SK-N-SH (cell line): ENCODE data around the gene ANKRD50. TPM values are rescaled to one million over a fixed set of nuclear protein-coding genes. Genes with fewer than 3 reads are reported as not detected.

Source experiments
- CTCF ChIA-PET: fragments of 300-600, 350-600 bp; formaldehyde crosslinking; extraction: SDS; loops from one replicate; lab custom pipeline; 2021; lab: Yijun Ruan, JAX
- POLR2A ChIA-PET: fragments of 350-600 bp; sonication (Branson Sonifier 250); formaldehyde crosslinking; extraction: SDS; loops from one replicate; lab custom pipeline; 2020; ENCODE audit warnings: antibody characterized with exemption, inconsistent platforms; lab: Yijun Ruan, JAX
- DNase-seq: peaks from one replicate; pipeline ENCODE4 v3.0.0; 2012
- H2AFZ ChIP-seq: fragments of 200-600 bp; sonication (generic); 2 replicates; pipeline ENCODE4 v1.8.1; 2016; ENCODE audit warnings: antibody characterized with exemption, mild to moderate bottlenecking, low read depth
- H3F3A ChIP-seq: fragments of 200-600 bp; sonication (generic); replicated peaks from 2 replicates; pipeline ENCODE3; 2016; ENCODE audit warnings: antibody characterized with exemption, mild to moderate bottlenecking; ENCODE audit not compliant: insufficient read depth
- H3K27ac ChIP-seq, 2 experiments: fragments of 200-500 bp in 1 of 2; fragments of 200-600 bp in 1 of 2; sonication (Bioruptor generic) in 1 of 2; sonication (generic), shearing (Covaris generic) in 1 of 2; 2 replicates each; pipeline versions ENCODE4 v1.5.1 to v1.6.1; 2014 to 2016; ENCODE audit warnings: low read depth in 2 of 2, inconsistent platforms in 1 of 2, low read length in 1 of 2, mild to moderate bottlenecking in 1 of 2, mixed read lengths in 1 of 2
- H3K27me3 ChIP-seq: fragments of 200-600 bp; sonication (generic), shearing (Covaris generic); 2 replicates; pipeline ENCODE4 v1.6.1; 2016; ENCODE audit warnings: mixed run types; ENCODE audit not compliant: insufficient read depth
- H3K36me3 ChIP-seq, 2 experiments: fragments of 200-500 bp in 1 of 2; fragments of 200-600 bp in 1 of 2; sonication (Bioruptor generic) in 1 of 2; sonication (generic) in 1 of 2; replicated peaks in 1 of 2; 2 replicates each; pipeline versions ENCODE3 to v1.5.1; 2014 to 2016; ENCODE audit warnings: low read length in 1 of 2, mild to moderate bottlenecking in 1 of 2; ENCODE audit not compliant: insufficient read depth in 2 of 2, control insufficient read depth in 1 of 2
- H3K4me1 ChIP-seq, 2 experiments: fragments of 200-500 bp in 1 of 2; fragments of 200-600 bp in 1 of 2; sonication (Bioruptor generic) in 1 of 2; sonication (generic), shearing (Covaris generic) in 1 of 2; 2 replicates each; pipeline versions ENCODE4 v1.5.1 to v1.6.1; 2014 to 2016; ENCODE audit warnings: low read depth in 1 of 2, low read length in 1 of 2, mixed run types in 1 of 2; ENCODE audit not compliant: insufficient read depth in 2 of 2, control insufficient read depth in 1 of 2
- H3K4me2 ChIP-seq: fragments of 200-600 bp; sonication (generic), shearing (Covaris generic); 2 replicates; pipeline ENCODE4 v1.6.1; 2017; ENCODE audit warnings: mixed run types
- H3K4me3 ChIP-seq, 2 experiments: fragments of 200-500 bp in 1 of 2; fragments of 200-600 bp in 1 of 2; sonication (Bioruptor generic) in 1 of 2; sonication (generic), shearing (Covaris generic) in 1 of 2; 2 replicates each; pipeline versions ENCODE4 v1.5.1 to v1.8.1; 2014 to 2016; ENCODE audit warnings: low read depth in 2 of 2, inconsistent platforms in 1 of 2, low read length in 1 of 2, mild to moderate bottlenecking in 1 of 2, mixed read lengths in 1 of 2, moderate library complexity in 1 of 2
- H3K79me2 ChIP-seq: fragments of 200-600 bp; sonication (generic); 2 replicates; pipeline ENCODE4 v1.8.1; 2017; ENCODE audit warnings: mild to moderate bottlenecking; ENCODE audit not compliant: insufficient read depth
- H3K9ac ChIP-seq: fragments of 200-600 bp; sonication (generic); 2 replicates; pipeline ENCODE4 v1.6.1; 2017; ENCODE audit warnings: mixed run types
- H3K9me2 ChIP-seq: fragments of 200-600 bp; sonication (generic); 2 replicates; pipeline ENCODE4 v1.6.1; 2017; ENCODE audit warnings: mixed run types
- H3K9me3 ChIP-seq: fragments of 200-600 bp; sonication (generic); 2 replicates; pipeline ENCODE4 v1.6.1; 2017; ENCODE audit warnings: mixed run types, mild to moderate bottlenecking, moderate library complexity
- H4K20me1 ChIP-seq: fragments of 200-600 bp; sonication (generic); 2 replicates; pipeline ENCODE4 v1.6.1; 2017; ENCODE audit warnings: mild to moderate bottlenecking, mixed run types; ENCODE audit not compliant: insufficient read depth
- EZH2phosphoT487 ChIP-seq: fragments of 200-600 bp; sonication (generic); IDR thresholded peaks from 2 replicates; pipeline ENCODE4 v1.6.1; 2017; ENCODE audit warnings: low read depth, mixed run types, mild to moderate bottlenecking, antibody characterized with exemption, moderate library complexity, borderline replicate concordance
- GATA2 ChIP-seq: sonication (generic); formaldehyde crosslinking; IDR thresholded peaks from 2 replicates; pipeline ENCODE4 v1.5.0; 2020; ENCODE audit warnings: mild to moderate bottlenecking, missing genetic modification reagents
- IRF3 ChIP-seq: fragments of 150-350 bp; IDR thresholded peaks from 2 replicates; pipeline ENCODE4 v1.6.1; 2016; ENCODE audit warnings: mild to moderate bottlenecking, low read depth, low read length
- JUND ChIP-seq: IDR thresholded peaks from 2 replicates; pipeline ENCODE4 v1.4.0; 2012
- MAX ChIP-seq: IDR thresholded peaks from 2 replicates; pipeline ENCODE4 v1.4.0; 2012; ENCODE audit warnings: low read depth
- MXI1 ChIP-seq: IDR thresholded peaks from 2 replicates; pipeline ENCODE4 v1.6.1; 2012; ENCODE audit warnings: mild to moderate bottlenecking, low read depth, low read length, improper control_type of control experiment
- NFIC ChIP-seq: IDR thresholded peaks from 2 replicates; pipeline ENCODE4 v1.4.0; 2012; ENCODE audit warnings: borderline replicate concordance
- PBX3 ChIP-seq: IDR thresholded peaks from 2 replicates; pipeline ENCODE4; 2012
- RAD21 ChIP-seq: IDR thresholded peaks from 2 replicates; pipeline ENCODE4 v1.6.1; 2012; ENCODE audit warnings: mild to moderate bottlenecking, low read length
- RCOR1 ChIP-seq: fragments of 150-350 bp; IDR thresholded peaks from 2 replicates; pipeline ENCODE4 v1.6.1; 2017; ENCODE audit warnings: antibody characterized with exemption, low read length
- TAF1 ChIP-seq: IDR thresholded peaks from 2 replicates; pipeline ENCODE4 v1.6.1; 2012; ENCODE audit warnings: low read depth, mild to moderate bottlenecking, low read length, moderate library complexity, borderline replicate concordance
- USF1 ChIP-seq: IDR thresholded peaks from 2 replicates; pipeline ENCODE4 v1.4.0; 2012; ENCODE audit warnings: low read depth, borderline replicate concordance
- USF2 ChIP-seq: fragments of 150-350 bp; IDR thresholded peaks from 2 replicates; pipeline ENCODE4 v1.6.1; 2017; ENCODE audit warnings: antibody characterized with exemption, low read length, low read depth, borderline replicate concordance
- YY1 ChIP-seq: IDR thresholded peaks from 2 replicates; pipeline ENCODE4 v1.4.0; 2012; ENCODE audit warnings: low read depth, mild to moderate bottlenecking
- ZBTB33 ChIP-seq: IDR thresholded peaks from 2 replicates; pipeline ENCODE4 v1.4.0; 2012; ENCODE audit warnings: low read depth, borderline replicate concordance
- WGBS: methylation state at CpG from one replicate; pipeline ENCODE4 v1.1.6; 2017; ENCODE audit warnings: low lambda C conversion rate; 5-methylcytosine and 5-hydroxymethylcytosine counted together
- polyA plus RNA-seq, 3 experiments: library from polyadenylated mRNA; depleted of rRNA; stranded (reverse); fragments of >200 nt; gene quantifications; 2 replicates each; pipeline ENCODE4 v1.2.3, GENCODE V29; 2012

ANKRD50 gene
- polyA plus RNA-seq, 1 of the 3 experiments (the other 2 are of a cell fraction) = 13.5 TPM

- H3K27me3 ChIP-seq = no peaks in the 10 kb centered on the region
- H3K4me1 ChIP-seq = peaks cover 4% of the 10 kb centered on the region in 2 experiments; a peak in 3 of 4 replicates
- H3K4me3 ChIP-seq = no peak overlapping the region
- TF ChIP-seq TAF1 = no peak
- TF ChIP-seq NFIC = no peak
- TF ChIP-seq EZH2phosphoT487 = no peak
- TF ChIP-seq MXI1 = no peak
- no peak for TF ChIP-seq GATA2 (CRISPR knock-in tag)
- no peak for TF ChIP-seq YY1
- no peak for TF ChIP-seq USF1
- no peak for TF ChIP-seq IRF3
- no peak for TF ChIP-seq MAX
- no peak for TF ChIP-seq JUND
- TF ChIP-seq RCOR1 = no peak
- no peak for TF ChIP-seq ZBTB33
- TF ChIP-seq RAD21 = no peak
- no peak for TF ChIP-seq PBX3
- TF ChIP-seq USF2 = no peak
- H3K4me2 ChIP-seq = no peak overlapping the region
- H3K79me2 ChIP-seq = peaks cover 99% of the 10 kb centered on the region
- CTCF ChIA-PET = no interaction called here
- no peak overlapping the region for H3K9ac ChIP-seq
- POLR2A ChIA-PET = no interaction called here
- no peak overlapping the region for H3K27ac ChIP-seq
- DNase-seq = no peak
- no peaks in the 10 kb centered on the region for H3K9me2 ChIP-seq
- H3K9me3 ChIP-seq = no peaks in the 10 kb centered on the region
- peaks cover 11 to 68% of the 10 kb centered on the region in 2 experiments for H3K36me3 ChIP-seq
- whole genome bisulfite sequencing = 78% methylated on average over 3 of the region's 3 CpGs
- H4K20me1 ChIP-seq = peaks cover 33% of the 10 kb centered on the region
- no peak overlapping the region for H2AFZ ChIP-seq
- peaks cover 4% of the 10 kb centered on the region for H3F3A ChIP-seq
These were observed 28.2 kb downstream of the ANKRD50 start for GRCh38 chr4:124684301-124684700.
